Measurements from ENCODE around the gene CNFN.

The CNFN gene

DNA sequence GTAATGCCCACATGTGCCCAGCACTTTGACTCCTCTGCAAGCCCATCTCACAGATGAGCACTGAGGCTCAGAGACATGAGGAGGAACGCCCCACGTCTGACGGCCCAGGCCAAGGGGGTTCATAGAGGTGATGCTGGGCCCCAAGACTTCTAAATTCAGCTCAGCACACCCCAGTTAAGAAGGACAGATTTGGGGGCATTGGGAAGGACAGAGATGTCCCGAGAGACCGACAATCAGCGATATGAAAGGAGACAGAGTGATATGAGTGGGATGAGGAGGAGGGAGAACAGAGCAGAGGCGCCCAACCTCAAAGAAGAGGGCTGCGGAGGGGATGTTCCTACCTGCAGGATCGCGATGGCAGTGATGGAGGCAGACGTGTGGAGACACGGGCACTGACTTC is at the start of gene CNFN:
CNFN (minus strand) TSS at position 399 of the 400 bp plus-strand sequence. CDS start 1,260 bp downstream, outside the sequence.
- no peak for DNase-seq (ENCODE audit: low read depth)

DNA sequence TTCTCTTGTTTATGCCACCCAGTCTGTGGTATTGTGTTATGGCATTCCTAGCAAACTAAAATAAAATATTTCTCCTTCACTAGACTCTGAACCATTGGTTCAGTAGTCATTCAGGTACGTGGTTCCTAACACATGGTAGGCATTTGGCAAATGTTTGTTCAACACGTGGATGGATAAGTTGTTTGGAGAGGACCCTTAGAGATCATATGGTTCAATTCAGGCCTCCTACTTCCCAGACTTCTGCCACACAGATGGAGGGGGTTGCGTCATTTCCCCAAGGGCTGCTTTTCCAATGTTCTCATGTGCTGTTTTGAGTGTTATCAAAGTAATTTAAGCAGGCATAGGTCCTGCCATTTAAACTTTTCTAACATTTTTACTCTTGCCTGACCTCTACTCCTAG is 45.9 kb upstream of the CNFN start:
- no peak for DNase-seq (ENCODE audit: low read depth)

GRCh38 chr19:42435316-42435715 is 45.2 kb upstream of the CNFN start:
- DNase-seq (ENCODE audit: low read depth) = no peak

DNA sequence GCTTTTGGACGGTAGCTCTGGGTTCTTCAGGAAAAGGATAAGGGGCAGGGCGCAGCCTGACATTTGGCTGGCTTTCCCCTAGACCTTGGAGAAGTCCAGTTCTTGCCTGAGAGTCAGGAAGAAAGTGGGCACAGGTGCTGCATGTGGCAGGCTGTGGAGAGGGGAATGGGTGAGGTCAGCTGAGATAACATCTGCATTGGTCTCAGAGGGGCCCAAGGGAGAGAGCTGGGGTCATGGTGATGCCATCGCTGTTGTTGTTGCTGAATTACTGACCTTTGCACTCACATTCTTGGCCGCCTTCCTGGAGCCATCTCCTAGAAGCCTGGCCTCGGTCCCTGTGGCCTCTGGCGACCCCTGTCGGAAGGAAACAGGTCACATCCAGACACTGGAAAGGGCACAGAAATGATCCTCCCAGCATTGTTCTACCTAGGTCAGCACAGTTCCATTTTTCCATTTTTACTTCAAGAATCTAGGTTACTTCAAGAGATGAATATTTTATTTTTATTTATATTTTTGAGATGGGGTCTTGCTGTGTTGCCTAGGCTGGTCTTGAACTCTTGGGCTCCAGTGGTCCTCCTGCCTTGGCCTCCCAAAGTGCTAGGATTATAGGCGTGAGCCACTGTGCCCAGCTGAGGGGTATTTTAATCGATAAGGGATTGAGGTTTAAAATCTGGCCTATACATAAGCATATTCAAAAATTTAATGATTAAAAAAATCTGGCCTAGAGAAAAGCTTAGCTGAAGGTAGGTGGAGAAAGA is 43.6 kb upstream of the CNFN start:
- peak; percentile 51 for DNase-seq (ENCODE audit: low read depth)

GRCh38 chr19:42431486-42431885 is 41.4 kb upstream of the CNFN start:
- DNase-seq (ENCODE audit: low read depth) = no peak

DNA sequence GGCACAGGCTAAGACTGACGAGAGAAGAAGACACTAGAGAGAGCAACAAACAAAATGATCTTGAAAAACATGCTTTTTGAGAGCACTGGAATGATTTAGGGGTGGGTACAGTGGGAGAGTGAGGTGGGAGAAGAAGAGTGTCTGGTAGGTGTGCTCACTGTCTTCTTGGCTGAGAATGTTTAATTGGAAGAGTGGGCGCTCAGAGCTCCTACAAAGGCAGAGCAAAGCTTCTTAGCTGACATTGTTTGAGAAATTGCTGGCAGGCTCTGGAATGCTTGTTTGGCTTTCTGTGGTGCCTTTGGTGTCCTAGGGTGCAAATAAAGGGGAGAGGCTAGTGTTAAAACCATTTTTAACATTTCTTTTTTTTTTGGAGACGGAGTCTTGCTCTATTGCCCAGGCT is 38.6 kb upstream of the CNFN start:
- DNase-seq (ENCODE audit: low read depth) = no peak

DNA sequence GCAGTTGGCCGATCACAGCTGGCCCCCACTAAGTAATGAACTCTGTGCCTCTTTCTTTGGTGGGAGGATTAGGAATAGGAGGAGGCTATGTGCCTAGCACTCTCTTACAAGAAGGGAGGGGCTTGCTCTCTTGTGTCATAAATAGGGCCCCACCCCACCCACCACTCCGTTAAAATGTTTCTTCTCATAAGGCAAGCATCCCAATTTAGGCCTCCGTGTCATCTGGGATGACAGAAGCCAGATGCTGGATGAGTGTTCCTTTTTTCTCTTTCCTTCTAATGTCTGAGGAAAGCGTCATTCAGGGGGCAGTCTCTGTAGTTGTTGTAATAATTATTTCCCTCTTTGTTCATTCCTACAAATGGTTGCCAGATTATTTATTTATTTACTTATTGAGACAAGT is 37.2 kb upstream of the CNFN start, which contains the start of gene LIPE:
LIPE (minus strand) TSS at position 76 of the 400 bp plus-strand sequence. CDS start 239 bp downstream, outside the sequence.
- no peak for DNase-seq (ENCODE audit: low read depth)

DNA sequence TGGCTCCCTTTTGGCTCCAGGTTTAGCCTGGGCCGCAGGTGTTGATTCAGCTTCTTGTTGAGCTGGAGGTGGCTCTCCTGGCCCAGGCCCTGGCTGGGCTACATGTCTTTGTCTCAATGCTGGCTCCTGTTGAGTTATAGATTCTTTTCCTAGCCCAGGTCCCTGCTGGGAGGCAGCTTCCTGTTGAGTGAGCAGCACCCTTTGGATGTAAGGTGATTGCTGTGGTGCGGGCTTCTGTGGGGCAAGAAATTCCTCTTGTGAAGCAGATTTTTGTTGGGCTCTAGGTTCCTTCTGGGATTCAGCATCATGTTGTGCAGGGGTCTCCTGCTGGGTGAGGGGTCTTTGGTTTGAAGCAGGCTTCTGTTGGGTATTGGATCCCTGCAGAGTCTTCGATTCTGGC is 36.5 kb upstream of the CNFN start:
- no peak for DNase-seq (ENCODE audit: low read depth)

- DNase-seq (ENCODE audit: low read depth) = no peak
Measured at GRCh38 chr19:42424712-42425131, 34.6 kb upstream of the CNFN start.

DNA sequence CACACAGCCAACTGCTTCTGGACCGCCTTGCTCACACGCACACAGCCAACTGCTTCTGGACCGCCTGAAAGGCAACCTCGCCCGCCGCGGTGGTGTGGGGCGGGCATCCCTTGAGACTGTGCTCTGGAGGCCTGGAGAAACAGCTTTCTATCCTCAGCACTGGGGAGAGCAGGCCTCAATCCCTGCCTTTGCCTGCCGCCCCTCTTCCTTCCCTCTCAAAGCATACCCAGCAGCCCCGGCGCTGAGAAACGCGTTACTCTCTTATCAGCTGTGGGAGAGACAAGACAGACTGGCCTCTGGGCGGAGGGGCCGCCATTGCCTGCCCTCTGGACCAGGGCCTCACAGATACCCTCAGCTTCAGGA is 34.2 kb upstream of the CNFN start:
- no peak for DNase-seq (ENCODE audit: low read depth)

GRCh38 chr19:42423462-42424344 is 33.6 kb upstream of the CNFN start:
- peak; percentile 91 for DNase-seq (ENCODE audit: low read depth)

DNA sequence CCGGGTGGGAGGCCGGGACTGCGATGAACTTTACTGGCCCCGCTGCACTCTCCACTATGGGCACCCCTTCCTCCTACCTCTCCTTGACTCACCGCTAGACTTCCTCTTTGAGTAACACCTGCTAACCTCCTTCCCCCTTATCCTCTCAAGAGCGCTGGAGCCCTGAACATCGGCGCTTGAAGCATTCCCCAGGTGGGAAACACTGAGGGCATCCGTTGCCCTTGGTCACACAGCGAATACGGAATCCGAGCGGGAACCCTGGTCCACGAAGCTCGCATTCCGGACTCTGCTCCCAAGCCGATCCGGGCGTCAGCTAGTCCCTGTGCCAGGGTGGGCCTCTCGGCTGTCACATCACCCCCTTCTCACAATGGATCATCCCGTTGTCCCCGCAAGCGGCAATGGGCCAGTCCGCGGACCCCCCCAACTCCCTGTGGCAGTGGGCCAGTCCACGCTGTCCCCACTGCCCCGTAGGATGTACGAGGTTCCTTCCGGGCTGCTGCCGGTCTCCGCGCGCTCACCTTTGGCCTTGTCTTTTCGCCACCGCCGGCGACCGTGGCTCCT is 32.9 kb upstream of the CNFN start:
- peak; percentile 42 for DNase-seq (ENCODE audit: low read depth)

GRCh38 chr19:42422092-42422900 is 32.2 kb upstream of the CNFN start:
- no peak for DNase-seq (ENCODE audit: low read depth)

GRCh38 chr19:42421591-42422031 is 31.5 kb upstream of the CNFN start:
- no peak for DNase-seq (ENCODE audit: low read depth)

DNA sequence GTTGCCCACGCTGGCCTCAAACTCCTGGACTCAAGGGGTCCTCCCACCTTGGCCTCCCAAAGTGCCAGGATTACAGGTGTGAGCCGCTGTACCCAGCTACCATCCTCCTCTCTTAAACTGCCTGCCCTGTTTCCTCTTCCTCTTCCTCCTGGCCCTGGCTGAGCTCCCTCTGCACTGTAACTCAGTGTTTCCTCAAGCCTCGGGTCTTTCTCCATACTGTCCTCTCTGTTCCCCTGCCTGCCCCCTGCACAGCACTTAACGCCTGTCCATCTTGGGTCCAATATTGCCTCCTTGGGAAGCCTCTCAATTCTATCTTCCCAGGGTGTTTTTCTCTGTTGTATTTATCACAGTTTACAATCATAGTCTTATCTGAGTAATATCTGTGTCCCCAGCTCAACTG is 31.0 kb upstream of the CNFN start:
- DNase-seq (ENCODE audit: low read depth) = no peak

DNA sequence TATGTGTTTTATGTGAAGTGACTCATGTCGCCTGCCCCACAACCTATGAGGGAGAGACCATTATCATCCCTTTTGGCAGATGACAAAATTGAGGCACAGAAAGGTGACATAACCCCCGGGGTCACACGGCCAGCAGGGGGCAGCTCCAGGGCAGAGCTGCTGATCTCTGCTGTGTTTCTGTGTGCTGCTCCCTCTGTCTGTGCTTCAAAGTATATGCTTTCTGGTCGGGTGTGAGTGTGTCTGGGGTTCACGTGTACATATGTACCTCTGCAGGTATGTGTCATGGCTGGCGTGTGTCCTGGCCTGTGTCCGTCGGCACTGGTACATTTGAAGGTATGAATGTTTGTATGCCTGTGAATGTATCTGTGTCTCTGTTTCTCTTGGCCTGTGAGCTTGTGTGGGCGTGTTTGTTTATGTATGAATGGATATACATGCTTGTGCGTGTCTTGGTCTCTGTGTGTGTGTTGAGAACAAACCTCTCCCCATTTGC is 30.0 kb upstream of the CNFN start:
- DNase-seq (ENCODE audit: low read depth) = peak; percentile 71

DNA sequence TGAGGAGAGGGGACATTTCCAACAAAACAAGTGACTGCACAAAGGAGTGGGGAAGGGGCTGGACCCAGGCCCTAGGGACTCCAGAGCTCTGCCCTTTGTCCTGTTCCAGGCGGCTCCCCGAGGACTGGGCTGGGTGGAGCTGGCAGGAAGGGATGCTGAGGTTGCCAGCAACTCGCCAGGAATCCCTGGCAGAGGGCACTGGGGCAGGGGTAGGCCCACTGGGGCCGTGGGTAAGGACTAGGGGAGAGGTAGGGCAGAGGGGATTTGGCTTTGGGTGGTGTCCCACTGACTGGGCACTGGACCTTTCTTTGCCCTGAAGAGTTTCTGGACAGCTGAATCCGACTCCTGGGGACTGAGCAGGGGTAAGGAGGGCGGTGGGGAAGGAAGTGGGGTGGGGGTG is 29.2 kb upstream of the CNFN start:
- no peak for DNase-seq (ENCODE audit: low read depth)

DNA sequence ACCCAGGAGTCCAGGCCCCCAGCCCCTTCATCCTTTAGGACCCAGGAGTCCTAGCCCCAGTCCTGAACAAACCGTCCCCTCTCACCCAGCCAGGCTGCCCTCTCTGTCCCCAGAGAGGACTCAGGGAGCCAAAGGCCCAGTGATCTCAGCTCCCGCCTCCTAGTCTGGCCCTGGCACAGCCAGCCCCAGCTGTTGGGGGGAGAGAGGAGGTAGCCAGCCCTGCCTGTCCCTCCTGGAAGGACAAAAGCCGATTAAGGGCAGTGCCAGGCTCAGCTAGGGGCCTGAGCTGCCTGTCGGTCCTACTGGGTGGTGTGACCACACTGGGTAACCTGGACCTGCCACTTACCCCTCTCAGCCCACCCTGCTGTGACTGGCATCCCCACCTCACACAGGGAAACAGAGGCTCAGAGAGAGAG is 22.6 kb upstream of the CNFN start:
- DNase-seq (ENCODE audit: low read depth) = no peak

- DNase-seq (ENCODE audit: low read depth) = no peak
Measured at GRCh38 chr19:42412227-42412626, 22.1 kb upstream of the CNFN start.

DNA sequence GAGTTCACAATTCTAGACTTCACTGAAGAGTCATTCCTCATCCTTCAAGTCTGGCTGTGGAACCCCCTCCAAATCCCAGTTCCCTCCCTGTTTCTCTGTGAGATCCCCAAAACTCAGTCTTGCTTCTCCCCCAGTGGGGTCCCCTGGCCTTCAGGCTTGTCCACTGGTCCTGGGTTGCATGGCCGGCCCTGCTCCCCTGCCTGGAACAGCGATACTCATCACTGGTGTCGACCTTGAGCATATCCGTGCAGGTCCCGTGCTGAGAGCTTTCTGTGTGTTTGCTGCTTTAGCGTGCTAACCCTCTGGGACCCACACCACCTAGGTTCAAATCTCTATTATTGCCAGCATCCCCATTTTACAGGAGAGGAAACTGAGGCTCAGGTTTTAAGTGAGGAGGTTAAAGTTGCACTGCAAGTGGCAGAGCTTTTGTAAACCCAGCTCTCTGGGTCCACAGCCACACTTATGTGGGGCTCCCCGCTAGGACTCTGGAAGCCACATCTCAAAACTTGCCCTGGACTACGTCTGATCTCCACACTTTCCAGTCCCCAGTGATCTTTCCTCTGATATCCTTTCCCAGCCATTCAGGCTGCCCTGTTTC is 21.6 kb upstream of the CNFN start:
- no peak for DNase-seq (ENCODE audit: low read depth)

DNA sequence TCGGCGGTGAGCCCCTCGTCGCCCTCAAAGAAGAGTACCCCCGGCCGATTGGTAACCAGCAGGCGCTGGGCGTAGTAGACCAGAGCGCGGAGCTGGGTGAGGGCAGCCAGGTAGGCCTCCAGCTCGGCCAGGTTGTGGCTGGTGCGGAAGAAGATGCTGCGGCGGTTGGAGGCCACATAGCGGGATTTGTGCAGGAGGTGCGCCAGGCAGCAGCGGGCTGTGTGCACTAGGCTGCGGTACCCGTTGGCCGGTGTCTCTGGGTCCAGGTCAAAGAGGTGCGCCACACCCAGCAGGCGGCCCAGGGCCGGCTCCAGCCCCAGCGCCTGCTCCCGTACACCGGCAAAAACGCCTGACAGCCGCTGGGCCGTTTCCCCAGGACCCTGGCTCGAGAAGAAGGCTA is 20.3 kb upstream of the CNFN start:
- no peak for DNase-seq (ENCODE audit: low read depth)
